ENCODE measurements around the gene FAM24B.

DNA sequence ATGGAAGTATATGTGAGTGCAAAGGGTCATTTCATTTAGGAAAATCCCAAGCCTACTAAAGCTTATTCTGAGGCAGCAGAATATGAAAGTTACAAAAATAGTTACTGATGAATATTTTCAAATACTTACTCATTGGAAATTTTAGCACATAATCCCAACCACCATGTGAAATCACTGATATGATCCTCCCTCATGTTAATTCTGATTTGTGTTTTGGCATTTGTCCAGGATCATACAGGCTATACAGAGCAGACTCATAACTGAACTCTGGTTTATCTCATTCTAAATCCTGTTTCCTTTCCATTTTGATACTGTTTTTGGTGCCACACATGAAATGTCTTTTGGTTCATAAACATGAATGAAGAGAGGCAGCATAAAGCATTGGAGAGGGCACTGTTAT, 3.4 kb upstream of the FAM24B start:
- TF ChIP-seq POLR2A (IDR thresholded peaks at IDR 0.05), result no peak
- TF ChIP-seq, protein P1, sequence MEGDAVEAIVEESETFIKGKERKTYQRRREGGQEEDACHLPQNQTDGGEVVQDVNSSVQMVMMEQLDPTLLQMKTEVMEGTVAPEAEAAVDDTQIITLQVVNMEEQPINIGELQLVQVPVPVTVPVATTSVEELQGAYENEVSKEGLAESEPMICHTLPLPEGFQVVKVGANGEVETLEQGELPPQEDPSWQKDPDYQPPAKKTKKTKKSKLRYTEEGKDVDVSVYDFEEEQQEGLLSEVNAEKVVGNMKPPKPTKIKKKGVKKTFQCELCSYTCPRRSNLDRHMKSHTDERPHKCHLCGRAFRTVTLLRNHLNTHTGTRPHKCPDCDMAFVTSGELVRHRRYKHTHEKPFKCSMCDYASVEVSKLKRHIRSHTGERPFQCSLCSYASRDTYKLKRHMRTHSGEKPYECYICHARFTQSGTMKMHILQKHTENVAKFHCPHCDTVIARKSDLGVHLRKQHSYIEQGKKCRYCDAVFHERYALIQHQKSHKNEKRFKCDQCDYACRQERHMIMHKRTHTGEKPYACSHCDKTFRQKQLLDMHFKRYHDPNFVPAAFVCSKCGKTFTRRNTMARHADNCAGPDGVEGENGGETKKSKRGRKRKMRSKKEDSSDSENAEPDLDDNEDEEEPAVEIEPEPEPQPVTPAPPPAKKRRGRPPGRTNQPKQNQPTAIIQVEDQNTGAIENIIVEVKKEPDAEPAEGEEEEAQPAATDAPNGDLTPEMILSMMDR (IDR thresholded peaks at IDR 0.05), result no peak
- no peak for TF ChIP-seq EP300 (IDR thresholded peaks at IDR 0.05; ENCODE audit: low read depth)

Measured in transverse colon (tissue), 3 donors.